ENCODE results near the gene SNRPN. TPM values are rescaled to one million over a fixed set of nuclear protein-coding genes. Genes with fewer than 3 reads are reported as not detected.

SNRPN gene
- total RNA-seq, 1 donor, result 117 TPM

- Histone ChIP-seq H3K4me1 (ENCODE audit: insufficient read depth, low read length) (no peaks in the 10 kb centered on the region), H3K9me3 (ENCODE audit: low read depth, low read length) (no peaks in the 10 kb centered on the region), H3K79me2 (ENCODE audit: insufficient read depth, low read length) (no peaks in the 10 kb centered on the region), H3K27me3 (ENCODE audit: insufficient read depth, low read length) (no peaks in the 10 kb centered on the region), H2AFZ (ENCODE audit: low read length) (no peak overlapping the region), H3K27ac (ENCODE audit: low read depth, low read length) (no peak overlapping the region), H3K4me2 (ENCODE audit: insufficient read depth, low read length) (no peak overlapping the region), H3K36me3 (ENCODE audit: insufficient read depth, low read length) (peaks cover 16% of the 10 kb centered on the region), H4K20me1 (ENCODE audit: insufficient read depth, low read length) (no peaks in the 10 kb centered on the region), H3K4me3 (ENCODE audit: insufficient read depth, low read length) (no peak overlapping the region)
- TF ChIP-seq CTCF (IDR thresholded peaks at IDR 0.05; ENCODE audit: extremely low read depth, low read depth, low read length), result no peak
- no peak for DNase-seq (ENCODE audit: insufficient read length, low spot score, missing footprints)
Observed at GRCh38 chr15:24985224-24985623, 30.4 kb downstream of the SNRPN start.

GRCh38 chr15:24986653-24987052 is 31.9 kb downstream of the SNRPN start:
- Histone ChIP-seq H3K4me2 (ENCODE audit: insufficient read depth, low read length) (no peak overlapping the region), H4K20me1 (ENCODE audit: insufficient read depth, low read length) (no peaks in the 10 kb centered on the region), H3K79me2 (ENCODE audit: insufficient read depth, low read length) (no peaks in the 10 kb centered on the region), H3K4me1 (ENCODE audit: insufficient read depth, low read length) (no peaks in the 10 kb centered on the region), H3K4me3 (ENCODE audit: insufficient read depth, low read length) (no peak overlapping the region), H3K27ac (ENCODE audit: low read depth, low read length) (no peak overlapping the region), H3K27me3 (ENCODE audit: insufficient read depth, low read length) (no peaks in the 10 kb centered on the region), H3K9me3 (ENCODE audit: low read depth, low read length) (no peaks in the 10 kb centered on the region), H3K36me3 (ENCODE audit: insufficient read depth, low read length) (peaks cover 6% of the 10 kb centered on the region), H2AFZ (ENCODE audit: low read length) (no peak overlapping the region)
- no peak for TF ChIP-seq CTCF (IDR thresholded peaks at IDR 0.05; ENCODE audit: extremely low read depth, low read depth, low read length)
- DNase-seq (ENCODE audit: insufficient read length, low spot score, missing footprints), result no peak

DNA sequence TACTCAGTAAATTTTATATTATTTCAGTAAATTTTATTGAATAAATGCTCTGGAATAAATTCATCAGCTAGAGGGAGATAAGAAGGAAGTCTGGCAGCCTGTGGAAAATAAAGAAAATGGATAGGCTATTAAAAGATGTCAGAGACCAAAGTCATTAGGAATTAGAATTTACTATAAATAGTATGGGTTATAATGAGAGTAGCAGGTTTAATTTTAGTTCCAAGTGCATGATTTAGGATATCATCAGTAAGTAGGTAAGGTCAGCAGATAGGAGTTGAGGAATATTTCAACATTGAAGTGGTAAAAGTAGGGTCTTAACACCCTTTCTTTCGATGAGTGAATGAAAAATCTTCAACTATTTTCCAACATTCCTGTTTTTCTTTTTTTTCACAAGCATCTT is 64.6 kb downstream of the SNRPN start:
- no peak overlapping the region for H3K27ac ChIP-seq (ENCODE audit: low read depth, low read length)
- H3K27me3 ChIP-seq (ENCODE audit: insufficient read depth, low read length), result no peaks in the 10 kb centered on the region
- no peaks in the 10 kb centered on the region for H3K4me1 ChIP-seq (ENCODE audit: insufficient read depth, low read length)
- H3K36me3 ChIP-seq (ENCODE audit: insufficient read depth, low read length), result no peaks in the 10 kb centered on the region
- DNase-seq (ENCODE audit: insufficient read length, low spot score, missing footprints), result no peak
- no peak overlapping the region for H3K4me3 ChIP-seq (ENCODE audit: insufficient read depth, low read length)
- no peak overlapping the region for H2AFZ ChIP-seq (ENCODE audit: low read length)
- no peaks in the 10 kb centered on the region for H4K20me1 ChIP-seq (ENCODE audit: insufficient read depth, low read length)
- no peaks in the 10 kb centered on the region for H3K9me3 ChIP-seq (ENCODE audit: low read depth, low read length)
- no peaks in the 10 kb centered on the region for H3K79me2 ChIP-seq (ENCODE audit: insufficient read depth, low read length)
- no peak overlapping the region for H3K4me2 ChIP-seq (ENCODE audit: insufficient read depth, low read length)
- no peak for TF ChIP-seq CTCF (IDR thresholded peaks at IDR 0.05; ENCODE audit: extremely low read depth, low read depth, low read length)

DNA sequence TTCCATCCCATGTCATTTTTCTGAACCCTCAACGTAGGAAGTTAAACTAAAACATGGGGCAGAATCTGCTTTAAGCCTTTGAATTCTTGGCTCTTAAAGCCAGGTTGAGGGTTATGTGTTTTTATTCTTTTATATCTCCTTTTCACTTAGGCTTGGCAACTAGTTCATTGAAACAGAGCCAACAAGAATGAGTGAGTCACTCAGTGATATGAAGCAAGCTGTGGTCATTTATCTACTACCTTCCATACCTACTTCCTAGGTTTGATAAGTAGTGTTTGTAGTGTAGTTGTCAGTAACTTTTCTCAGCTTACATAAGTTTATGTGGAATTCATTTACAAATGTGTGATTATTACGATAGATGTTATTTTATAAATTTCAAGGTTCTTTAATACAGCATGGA is 67.4 kb downstream of the SNRPN start:
- Histone ChIP-seq H2AFZ (ENCODE audit: low read length) (no peak overlapping the region), H3K4me1 (ENCODE audit: insufficient read depth, low read length) (no peaks in the 10 kb centered on the region), H3K4me3 (ENCODE audit: insufficient read depth, low read length) (no peak overlapping the region), H3K79me2 (ENCODE audit: insufficient read depth, low read length) (no peaks in the 10 kb centered on the region), H3K27ac (ENCODE audit: low read depth, low read length) (no peak overlapping the region), H3K27me3 (ENCODE audit: insufficient read depth, low read length) (no peaks in the 10 kb centered on the region), H3K4me2 (ENCODE audit: insufficient read depth, low read length) (no peak overlapping the region), H3K36me3 (ENCODE audit: insufficient read depth, low read length) (no peaks in the 10 kb centered on the region), H4K20me1 (ENCODE audit: insufficient read depth, low read length) (no peaks in the 10 kb centered on the region), H3K9me3 (ENCODE audit: low read depth, low read length) (no peaks in the 10 kb centered on the region)
- DNase-seq (ENCODE audit: insufficient read length, low spot score, missing footprints), result no peak
- no peak for TF ChIP-seq CTCF (IDR thresholded peaks at IDR 0.05; ENCODE audit: extremely low read depth, low read depth, low read length)

Small RNA genes within 50 kb of the gene (small RNA-seq; reads per million reads assigned to genes)
- gene AC090602.1 (not detected), gene AC124312.4 (not detected), gene AC124312.5 (not detected)

Other genes with a start within 250 kb of the SNRPN start
- 15.3 and 17.0 TPM in 2 replicates for gene SNURF, start within 50 bp of the SNRPN start, total RNA-seq